Heart left ventricle (tissue), 13 donors: ENCODE data around the gene CHCHD3.

Experiments
- POLR2A ChIP-seq, 2 donors: fragments of 450-650 bp; IDR thresholded peaks; one replicate each; pipeline ENCODE4 v1.6.1; 2017; ENCODE audit warnings: antibody characterized with exemption in 2 of 2, mild to moderate bottlenecking in 2 of 2, moderate library complexity in 2 of 2
- TF ChIP-seq, protein P1 (sequence below), 12 donors: fragments of 200-600 bp; sonication (generic) in 4 of 12; IDR thresholded peaks; one replicate each; pipeline versions ENCODE4 v1.5.0 to v1.8.0; 2018 to 2022; ENCODE audit warnings: antibody characterized with exemption in 12 of 12, mild to moderate bottlenecking in 5 of 12
- donor health status: ischemic (EF 13 %, LVEDD 7.1; RV severe dilation, severe dysfunction).
- donor health status: DM: no; HTN: yes; CAD: no.
- donor health status: DM: no; HTN: no; CAD: no.
- donor health status: ischemic (EF 25% LVEDD 6.9; RV normal size, moderate dysfunction).
- donor health status: ischemic (EF 25% LVEDD 5.7; RV mildly dilated, moderate dysfunction).
- donor health status: ischemic (EF 35%, LVEDD 5.7; RV mildly dilated, moderate dysfunction).
- donor health status: nonischemic (EF 11% LVEDD 7.7; RV severe dilation, severe dysfunction).
- donor health status: DM: yes; HTN: yes; CAD: no.
- donor health status: PGD.
- donor health status: ischemic (EF 29% LVEDD 5.4; RV normal size, mild dysfunction).
- donor health status: nonischemic (EF 23%, LVEDD 6.1; RV moderate dilation, normal function).

DNA sequence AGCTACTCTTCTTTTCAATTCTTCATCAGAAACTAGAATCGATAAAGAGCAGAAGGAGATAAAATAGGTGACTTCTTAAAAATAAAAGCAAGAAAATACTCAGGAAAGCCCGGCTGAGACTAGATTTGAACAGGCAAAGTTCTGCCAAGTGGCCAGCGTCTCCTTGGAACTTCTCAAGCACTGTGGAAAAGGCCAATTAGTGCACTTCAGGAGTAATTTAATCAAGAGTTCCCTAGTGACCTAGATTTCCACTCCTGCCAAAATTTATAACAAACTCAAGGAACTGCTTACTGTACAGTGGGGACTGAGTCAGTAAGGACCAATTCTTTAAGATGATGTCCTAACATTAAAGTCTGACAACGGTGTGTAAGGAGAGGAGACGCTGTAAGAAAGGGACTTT is 57.3 kb downstream of the CHCHD3 start:
- TF ChIP-seq, protein P1, sequence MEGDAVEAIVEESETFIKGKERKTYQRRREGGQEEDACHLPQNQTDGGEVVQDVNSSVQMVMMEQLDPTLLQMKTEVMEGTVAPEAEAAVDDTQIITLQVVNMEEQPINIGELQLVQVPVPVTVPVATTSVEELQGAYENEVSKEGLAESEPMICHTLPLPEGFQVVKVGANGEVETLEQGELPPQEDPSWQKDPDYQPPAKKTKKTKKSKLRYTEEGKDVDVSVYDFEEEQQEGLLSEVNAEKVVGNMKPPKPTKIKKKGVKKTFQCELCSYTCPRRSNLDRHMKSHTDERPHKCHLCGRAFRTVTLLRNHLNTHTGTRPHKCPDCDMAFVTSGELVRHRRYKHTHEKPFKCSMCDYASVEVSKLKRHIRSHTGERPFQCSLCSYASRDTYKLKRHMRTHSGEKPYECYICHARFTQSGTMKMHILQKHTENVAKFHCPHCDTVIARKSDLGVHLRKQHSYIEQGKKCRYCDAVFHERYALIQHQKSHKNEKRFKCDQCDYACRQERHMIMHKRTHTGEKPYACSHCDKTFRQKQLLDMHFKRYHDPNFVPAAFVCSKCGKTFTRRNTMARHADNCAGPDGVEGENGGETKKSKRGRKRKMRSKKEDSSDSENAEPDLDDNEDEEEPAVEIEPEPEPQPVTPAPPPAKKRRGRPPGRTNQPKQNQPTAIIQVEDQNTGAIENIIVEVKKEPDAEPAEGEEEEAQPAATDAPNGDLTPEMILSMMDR (IDR thresholded peaks at IDR 0.05) = no peak
- no peak for TF ChIP-seq POLR2A (IDR thresholded peaks at IDR 0.05)
